ENCODE results near the gene RNF151. TPM values are rescaled to one million over a fixed set of nuclear protein-coding genes. Genes with fewer than 3 reads are reported as not detected.
A peak's percentile ranks its signal among the peaks of the same experiment; 100 is the strongest.

The RNF151 gene
- total and polyA plus RNA-seq, 2 of the 13 experiments (the other 11 are each of a cell fraction or from before 2014, with no cell fraction given) = not detected

DNA sequence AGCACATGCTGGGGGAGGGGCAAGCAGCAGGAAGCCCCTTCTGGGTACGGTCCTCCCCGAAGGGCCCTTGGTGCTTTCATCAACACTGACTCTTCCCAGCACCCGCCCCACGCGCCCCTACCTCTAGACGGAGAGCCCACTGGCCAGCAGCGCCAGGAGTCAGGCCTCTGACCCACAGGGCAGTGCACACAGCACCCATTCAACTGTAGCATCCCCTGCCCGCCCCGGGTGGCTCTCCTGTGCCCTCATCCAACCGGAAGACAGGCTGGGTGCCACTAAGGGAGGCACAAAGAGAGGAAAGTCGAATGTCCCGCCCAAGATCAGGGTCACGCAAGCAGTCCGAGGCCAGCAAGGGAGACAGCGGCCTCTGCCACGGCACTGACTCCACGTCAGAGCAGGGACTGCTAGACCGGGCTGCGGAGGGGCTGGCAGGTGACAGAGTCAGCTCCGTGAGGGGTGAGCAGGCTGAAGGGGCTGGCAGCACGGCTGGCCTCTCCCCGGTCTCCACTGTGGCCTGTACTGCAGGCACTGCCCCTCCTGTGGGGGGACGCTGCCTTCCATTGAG, 33.5 kb upstream of the RNF151 start (continued):
- no peak for TF ChIP-seq FOXK1 (CRISPR knock-in tag; IDR thresholded peaks at IDR 0.05; ENCODE audit: borderline replicate concordance, low read depth)
- TF ChIP-seq SNRNP70 (IDR thresholded peaks at IDR 0.05; ENCODE audit: low read depth, low read length) = no peak
- TF ChIP-seq, protein P1, sequence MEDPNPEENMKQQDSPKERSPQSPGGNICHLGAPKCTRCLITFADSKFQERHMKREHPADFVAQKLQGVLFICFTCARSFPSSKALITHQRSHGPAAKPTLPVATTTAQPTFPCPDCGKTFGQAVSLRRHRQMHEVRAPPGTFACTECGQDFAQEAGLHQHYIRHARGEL (CRISPR knock-in tag; IDR thresholded peaks at IDR 0.05) = no peak
- TF ChIP-seq THAP11 (CRISPR knock-in tag; IDR thresholded peaks at IDR 0.05) = no peak
- TF ChIP-seq ZNF83 (CRISPR knock-in tag; IDR thresholded peaks at IDR 0.05; ENCODE audit: borderline replicate concordance) = no peak
- no peak for TF ChIP-seq ZNF225 (CRISPR knock-in tag; IDR thresholded peaks at IDR 0.05)
- TF ChIP-seq, protein P2, sequence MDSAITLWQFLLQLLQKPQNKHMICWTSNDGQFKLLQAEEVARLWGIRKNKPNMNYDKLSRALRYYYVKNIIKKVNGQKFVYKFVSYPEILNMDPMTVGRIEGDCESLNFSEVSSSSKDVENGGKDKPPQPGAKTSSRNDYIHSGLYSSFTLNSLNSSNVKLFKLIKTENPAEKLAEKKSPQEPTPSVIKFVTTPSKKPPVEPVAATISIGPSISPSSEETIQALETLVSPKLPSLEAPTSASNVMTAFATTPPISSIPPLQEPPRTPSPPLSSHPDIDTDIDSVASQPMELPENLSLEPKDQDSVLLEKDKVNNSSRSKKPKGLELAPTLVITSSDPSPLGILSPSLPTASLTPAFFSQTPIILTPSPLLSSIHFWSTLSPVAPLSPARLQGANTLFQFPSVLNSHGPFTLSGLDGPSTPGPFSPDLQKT (CRISPR knock-in tag; IDR thresholded peaks at IDR 0.05; ENCODE audit: borderline replicate concordance) = no peak
- TF ChIP-seq KLF16 (CRISPR knock-in tag; IDR thresholded peaks at IDR 0.05) = 0 out of 4 replicates have a peak, but pooled peaks of 1 of the 2 experiments have one; percentile 36
- peak; percentile 22; the same call in 1 of the 2 replicates for TF ChIP-seq KAT8 (CRISPR knock-in tag; IDR thresholded peaks at IDR 0.05)
- TF ChIP-seq ZNF382 (CRISPR knock-in tag; IDR thresholded peaks at IDR 0.05; ENCODE audit: borderline replicate concordance) = no peak
- TF ChIP-seq HNRNPL (IDR thresholded peaks at IDR 0.05; ENCODE audit: low read depth, low read length) = peak; percentile 95
- TF ChIP-seq EHMT2 (IDR thresholded peaks at IDR 0.05; ENCODE audit: borderline replicate concordance, low read depth, low read length) = no peak
- no peak for TF ChIP-seq NFE2L2 (IDR thresholded peaks at IDR 0.05; ENCODE audit: low read length)
- TF ChIP-seq, protein P3, sequence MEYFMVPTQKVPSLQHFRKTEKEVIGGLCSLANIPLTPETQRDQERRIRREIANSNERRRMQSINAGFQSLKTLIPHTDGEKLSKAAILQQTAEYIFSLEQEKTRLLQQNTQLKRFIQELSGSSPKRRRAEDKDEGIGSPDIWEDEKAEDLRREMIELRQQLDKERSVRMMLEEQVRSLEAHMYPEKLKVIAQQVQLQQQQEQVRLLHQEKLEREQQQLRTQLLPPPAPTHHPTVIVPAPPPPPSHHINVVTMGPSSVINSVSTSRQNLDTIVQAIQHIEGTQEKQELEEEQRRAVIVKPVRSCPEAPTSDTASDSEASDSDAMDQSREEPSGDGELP (IDR thresholded peaks at IDR 0.05; ENCODE audit: borderline replicate concordance, low read depth) = no peak
- TF ChIP-seq, protein P4, sequence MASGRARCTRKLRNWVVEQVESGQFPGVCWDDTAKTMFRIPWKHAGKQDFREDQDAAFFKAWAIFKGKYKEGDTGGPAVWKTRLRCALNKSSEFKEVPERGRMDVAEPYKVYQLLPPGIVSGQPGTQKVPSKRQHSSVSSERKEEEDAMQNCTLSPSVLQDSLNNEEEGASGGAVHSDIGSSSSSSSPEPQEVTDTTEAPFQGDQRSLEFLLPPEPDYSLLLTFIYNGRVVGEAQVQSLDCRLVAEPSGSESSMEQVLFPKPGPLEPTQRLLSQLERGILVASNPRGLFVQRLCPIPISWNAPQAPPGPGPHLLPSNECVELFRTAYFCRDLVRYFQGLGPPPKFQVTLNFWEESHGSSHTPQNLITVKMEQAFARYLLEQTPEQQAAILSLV (CRISPR knock-in tag; IDR thresholded peaks at IDR 0.05; ENCODE audit: borderline replicate concordance) = no peak
- no peak for TF ChIP-seq ZNF724P (CRISPR knock-in tag; IDR thresholded peaks at IDR 0.05; ENCODE audit: borderline replicate concordance)
- no peak for TF ChIP-seq ATF1 (CRISPR knock-in tag; IDR thresholded peaks at IDR 0.05)
- TF ChIP-seq, protein P5, sequence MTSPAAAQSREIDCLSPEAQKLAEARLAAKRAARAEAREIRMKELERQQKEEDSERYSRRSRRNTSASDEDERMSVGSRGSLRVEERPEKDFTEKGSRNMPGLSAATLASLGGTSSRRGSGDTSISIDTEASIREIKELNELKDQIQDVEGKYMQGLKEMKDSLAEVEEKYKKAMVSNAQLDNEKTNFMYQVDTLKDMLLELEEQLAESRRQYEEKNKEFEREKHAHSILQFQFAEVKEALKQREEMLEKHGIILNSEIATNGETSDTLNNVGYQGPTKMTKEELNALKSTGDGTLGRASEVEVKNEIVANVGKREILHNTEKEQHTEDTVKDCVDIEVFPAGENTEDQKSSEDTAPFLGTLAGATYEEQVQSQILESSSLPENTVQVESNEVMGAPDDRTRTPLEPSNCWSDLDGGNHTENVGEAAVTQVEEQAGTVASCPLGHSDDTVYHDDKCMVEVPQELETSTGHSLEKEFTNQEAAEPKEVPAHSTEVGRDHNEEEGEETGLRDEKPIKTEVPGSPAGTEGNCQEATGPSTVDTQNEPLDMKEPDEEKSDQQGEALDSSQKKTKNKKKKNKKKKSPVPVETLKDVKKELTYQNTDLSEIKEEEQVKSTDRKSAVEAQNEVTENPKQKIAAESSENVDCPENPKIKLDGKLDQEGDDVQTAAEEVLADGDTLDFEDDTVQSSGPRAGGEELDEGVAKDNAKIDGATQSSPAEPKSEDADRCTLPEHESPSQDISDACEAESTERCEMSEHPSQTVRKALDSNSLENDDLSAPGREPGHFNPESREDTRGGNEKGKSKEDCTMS (CRISPR knock-in tag; conservative IDR thresholded peaks at IDR 0.05) = no peak
- TF ChIP-seq SMAD9 (CRISPR knock-in tag; IDR thresholded peaks at IDR 0.05) = no peak
- TF ChIP-seq, protein P6, sequence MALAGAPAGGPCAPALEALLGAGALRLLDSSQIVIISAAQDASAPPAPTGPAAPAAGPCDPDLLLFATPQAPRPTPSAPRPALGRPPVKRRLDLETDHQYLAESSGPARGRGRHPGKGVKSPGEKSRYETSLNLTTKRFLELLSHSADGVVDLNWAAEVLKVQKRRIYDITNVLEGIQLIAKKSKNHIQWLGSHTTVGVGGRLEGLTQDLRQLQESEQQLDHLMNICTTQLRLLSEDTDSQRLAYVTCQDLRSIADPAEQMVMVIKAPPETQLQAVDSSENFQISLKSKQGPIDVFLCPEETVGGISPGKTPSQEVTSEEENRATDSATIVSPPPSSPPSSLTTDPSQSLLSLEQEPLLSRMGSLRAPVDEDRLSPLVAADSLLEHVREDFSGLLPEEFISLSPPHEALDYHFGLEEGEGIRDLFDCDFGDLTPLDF (CRISPR knock-in tag; IDR thresholded peaks at IDR 0.05) = no peak
- TF ChIP-seq PRMT3 (CRISPR knock-in tag; IDR thresholded peaks at IDR 0.05; ENCODE audit: borderline replicate concordance, low read depth) = no peak
- TF ChIP-seq MXD4 (CRISPR knock-in tag; IDR thresholded peaks at IDR 0.05) = no peak

Measured in HepG2 (cell line).